ENCODE results near the gene CFD.
A peak's percentile ranks its signal among the peaks of the same experiment; 100 is the strongest.

CFD gene

GRCh38 chr19:869245-870177, 10.0 kb downstream of the CFD start:
- Histone ChIP-seq H3K9me3 (ENCODE audit: control extremely low read depth in 1 of 5, control insufficient read depth in 4 of 5, insufficient read depth in 2 of 5, low read depth in 1 of 5, low read length in 4 of 5) (no peaks in the 10 kb centered on the region), H3K4me1 (ENCODE audit: control extremely low read depth in 1 of 4, control insufficient read depth in 4 of 4, insufficient read depth in 4 of 4, low read length in 3 of 4) (peaks cover 0 to 12% (median 4%) of the 10 kb centered on the region in 4 experiments), H3K36me3 (ENCODE audit: control insufficient read depth in 4 of 4, insufficient read depth in 4 of 4, low read length in 3 of 4) (peaks cover 5 to 51% (median 35%) of the 10 kb centered on the region in 4 experiments), H3K4me3 (ENCODE audit: control insufficient read depth in 1 of 7, extremely low read depth in 1 of 7, insufficient read depth in 4 of 7, low read depth in 2 of 7, low read length in 6 of 7) (no peak overlapping the region), H3K27me3 (replicated peaks in 2 of 5; ENCODE audit: control insufficient read depth in 4 of 5, insufficient read depth in 5 of 5, low read length in 4 of 5) (no peaks in the 10 kb centered on the region), H3K27ac (ENCODE audit: insufficient read depth in 1 of 2, low read depth in 1 of 2, low read length in 2 of 2, poor library complexity in 1 of 2, severe bottlenecking in 2 of 2) (no peak overlapping the region)
- no peak for DNase-seq
- ChIA-PET POLR2A (no interaction called here), CTCF (no interaction called here)
- WGBS (ENCODE audit: insufficient coverage): 92% methylated on average over 25 of the region's 29 CpGs

GRCh38 chr19:870314-870713, 10.8 kb downstream of the CFD start:
- Histone ChIP-seq H3K9me3 (ENCODE audit: control extremely low read depth in 1 of 5, control insufficient read depth in 4 of 5, insufficient read depth in 2 of 5, low read depth in 1 of 5, low read length in 4 of 5) (no peaks in the 10 kb centered on the region), H3K4me1 (ENCODE audit: control extremely low read depth in 1 of 4, control insufficient read depth in 4 of 4, insufficient read depth in 4 of 4, low read length in 3 of 4) (peaks cover 0 to 12% (median 4%) of the 10 kb centered on the region in 4 experiments), H3K36me3 (ENCODE audit: control insufficient read depth in 4 of 4, insufficient read depth in 4 of 4, low read length in 3 of 4) (peaks cover 5 to 56% (median 37%) of the 10 kb centered on the region in 4 experiments), H3K4me3 (ENCODE audit: control insufficient read depth in 1 of 7, extremely low read depth in 1 of 7, insufficient read depth in 4 of 7, low read depth in 2 of 7, low read length in 6 of 7) (no peak overlapping the region), H3K27ac (ENCODE audit: insufficient read depth in 1 of 2, low read depth in 1 of 2, low read length in 2 of 2, poor library complexity in 1 of 2, severe bottlenecking in 2 of 2) (no peak overlapping the region), H3K27me3 (replicated peaks in 2 of 5; ENCODE audit: control insufficient read depth in 4 of 5, insufficient read depth in 5 of 5, low read length in 4 of 5) (no peaks in the 10 kb centered on the region)
- WGBS (ENCODE audit: insufficient coverage): 100% methylated on average over 5 of the region's 8 CpGs
- ChIA-PET CTCF (no interaction called here), POLR2A (no interaction called here)
- DNase-seq: no peak

- POLR2A ChIA-PET: no interaction called here
- CTCF ChIA-PET: no interaction called here
- Histone ChIP-seq H3K27me3 (replicated peaks in 2 of 5; ENCODE audit: control insufficient read depth in 4 of 5, insufficient read depth in 5 of 5, low read length in 4 of 5) (no peaks in the 10 kb centered on the region), H3K9me3 (ENCODE audit: control extremely low read depth in 1 of 5, control insufficient read depth in 4 of 5, insufficient read depth in 2 of 5, low read depth in 1 of 5, low read length in 4 of 5) (no peaks in the 10 kb centered on the region), H3K27ac (ENCODE audit: insufficient read depth in 1 of 2, low read depth in 1 of 2, low read length in 2 of 2, poor library complexity in 1 of 2, severe bottlenecking in 2 of 2) (no peak overlapping the region), H3K4me3 (ENCODE audit: control insufficient read depth in 1 of 7, extremely low read depth in 1 of 7, insufficient read depth in 4 of 7, low read depth in 2 of 7, low read length in 6 of 7) (no peak overlapping the region), H3K36me3 (ENCODE audit: control insufficient read depth in 4 of 4, insufficient read depth in 4 of 4, low read length in 3 of 4) (peaks cover 5 to 63% (median 43%) of the 10 kb centered on the region in 4 experiments), H3K4me1 (ENCODE audit: control extremely low read depth in 1 of 4, control insufficient read depth in 4 of 4, insufficient read depth in 4 of 4, low read length in 3 of 4) (peaks cover 0 to 12% (median 4%) of the 10 kb centered on the region in 4 experiments)
- 98% methylated on average over 28 of the region's 28 CpGs for WGBS (ENCODE audit: insufficient coverage)
- no peak for DNase-seq
These were observed 11.5 kb downstream of the CFD start for GRCh38 chr19:870963-871401.

- Histone ChIP-seq H3K27me3 (replicated peaks in 2 of 5; ENCODE audit: control insufficient read depth in 4 of 5, insufficient read depth in 5 of 5, low read length in 4 of 5) (no peaks in the 10 kb centered on the region), H3K4me3 (ENCODE audit: control insufficient read depth in 1 of 7, extremely low read depth in 1 of 7, insufficient read depth in 4 of 7, low read depth in 2 of 7, low read length in 6 of 7) (no peak overlapping the region), H3K9me3 (ENCODE audit: control extremely low read depth in 1 of 5, control insufficient read depth in 4 of 5, insufficient read depth in 2 of 5, low read depth in 1 of 5, low read length in 4 of 5) (no peaks in the 10 kb centered on the region), H3K36me3 (ENCODE audit: control insufficient read depth in 4 of 4, insufficient read depth in 4 of 4, low read length in 3 of 4) (peaks cover 5 to 69% (median 49%) of the 10 kb centered on the region in 4 experiments), H3K27ac (ENCODE audit: insufficient read depth in 1 of 2, low read depth in 1 of 2, low read length in 2 of 2, poor library complexity in 1 of 2, severe bottlenecking in 2 of 2) (no peak overlapping the region), H3K4me1 (ENCODE audit: control extremely low read depth in 1 of 4, control insufficient read depth in 4 of 4, insufficient read depth in 4 of 4, low read length in 3 of 4) (peaks cover 0 to 12% (median 4%) of the 10 kb centered on the region in 4 experiments)
- ChIA-PET CTCF (interaction anchor here (0.7 kb wide), 1 partner anchor 8 kb away, joined by 3 read pairs; no protein-coding TSS in a partner anchor), POLR2A (interaction anchor here (0.6 kb wide), 2 partner anchors 33 to 35 kb away, joined by 3 to 4 read pairs; no protein-coding TSS in a partner anchor)
- 97% methylated on average over 15 of the region's 33 CpGs for WGBS (ENCODE audit: insufficient coverage)
- DNase-seq: no peak
These were observed 12.2 kb downstream of the CFD start for GRCh38 chr19:871446-872265.

- CTCF ChIA-PET: interaction anchor here (0.7 kb wide), 1 partner anchor 9 kb away, joined by 3 read pairs; no protein-coding TSS in a partner anchor
- peaks cover 5 to 74% (median 53%) of the 10 kb centered on the region in 4 experiments for H3K36me3 ChIP-seq (ENCODE audit: control insufficient read depth in 4 of 4, insufficient read depth in 4 of 4, low read length in 3 of 4)
- DNase-seq: peak; percentile 78 to 85 (median 81)
- H3K4me1 ChIP-seq (ENCODE audit: control extremely low read depth in 1 of 4, control insufficient read depth in 4 of 4, insufficient read depth in 4 of 4, low read length in 3 of 4): peaks cover 0 to 12% (median 4%) of the 10 kb centered on the region in 4 experiments
- H3K27ac ChIP-seq (ENCODE audit: insufficient read depth in 1 of 2, low read depth in 1 of 2, low read length in 2 of 2, poor library complexity in 1 of 2, severe bottlenecking in 2 of 2): no peak overlapping the region
- 73% methylated on average over 11 of the region's 27 CpGs for WGBS (ENCODE audit: insufficient coverage)
- POLR2A ChIA-PET: interaction anchor here (0.6 kb wide), 1 partner anchor 34 kb away, joined by 3 read pairs; no protein-coding TSS in a partner anchor
- no peak overlapping the region for H3K4me3 ChIP-seq (ENCODE audit: control insufficient read depth in 1 of 7, extremely low read depth in 1 of 7, insufficient read depth in 4 of 7, low read depth in 2 of 7, low read length in 6 of 7)
- no peaks in the 10 kb centered on the region for H3K27me3 ChIP-seq (replicated peaks in 2 of 5; ENCODE audit: control insufficient read depth in 4 of 5, insufficient read depth in 5 of 5, low read length in 4 of 5)
- no peaks in the 10 kb centered on the region for H3K9me3 ChIP-seq (ENCODE audit: control extremely low read depth in 1 of 5, control insufficient read depth in 4 of 5, insufficient read depth in 2 of 5, low read depth in 1 of 5, low read length in 4 of 5)
These were observed 12.9 kb downstream of the CFD start for GRCh38 chr19:872266-872951.

GRCh38 chr19:873084-873483, 13.6 kb downstream of the CFD start:
- Histone ChIP-seq H3K27me3 (replicated peaks in 2 of 5; ENCODE audit: control insufficient read depth in 4 of 5, insufficient read depth in 5 of 5, low read length in 4 of 5) (no peaks in the 10 kb centered on the region), H3K4me1 (ENCODE audit: control extremely low read depth in 1 of 4, control insufficient read depth in 4 of 4, insufficient read depth in 4 of 4, low read length in 3 of 4) (peaks cover 0 to 12% (median 4%) of the 10 kb centered on the region in 4 experiments), H3K27ac (ENCODE audit: insufficient read depth in 1 of 2, low read depth in 1 of 2, low read length in 2 of 2, poor library complexity in 1 of 2, severe bottlenecking in 2 of 2) (no peak overlapping the region), H3K4me3 (ENCODE audit: control insufficient read depth in 1 of 7, extremely low read depth in 1 of 7, insufficient read depth in 4 of 7, low read depth in 2 of 7, low read length in 6 of 7) (no peak overlapping the region), H3K36me3 (ENCODE audit: control insufficient read depth in 4 of 4, insufficient read depth in 4 of 4, low read length in 3 of 4) (peaks cover 0 to 68% (median 48%) of the 10 kb centered on the region in 4 experiments), H3K9me3 (ENCODE audit: control extremely low read depth in 1 of 5, control insufficient read depth in 4 of 5, insufficient read depth in 2 of 5, low read depth in 1 of 5, low read length in 4 of 5) (no peaks in the 10 kb centered on the region)
- POLR2A ChIA-PET: no interaction called here
- DNase-seq: peak; percentile 73 to 91 (median 86)
- WGBS (ENCODE audit: insufficient coverage): 96% methylated on average over 4 of the region's 13 CpGs
- CTCF ChIA-PET: no interaction called here

Data from common myeloid progenitor, CD34-positive (primary cell).